Testis (tissue), 5 donors: ENCODE measurements around the gene B3GALNT2. TPM values are rescaled to one million over a fixed set of nuclear protein-coding genes. Genes with fewer than 3 reads are reported as not detected.
"Not testable (repeated sequence)": the region's sequence is repeated elsewhere in the genome, so short reads cannot be mapped to it uniquely, and the experiment has no call there.

Experiments used
- DNase-seq: peaks from one replicate; pipeline ENCODE4 v3.0.0-alpha.2; 2019
- H3K27ac ChIP-seq, 2 donors: fragments of 200-600 bp; sonication (generic); one replicate each; pipeline ENCODE4 v1.5.1; 2019
- H3K27me3 ChIP-seq: fragments of 200-600 bp; sonication (generic); one replicate; pipeline ENCODE4 v1.5.1; 2019
- H3K36me3 ChIP-seq: fragments of 200-600 bp; sonication (generic); one replicate; pipeline ENCODE4 v1.5.1; 2017; ENCODE audit warnings: low read depth; ENCODE audit errors: missing control alignments
- H3K4me1 ChIP-seq: fragments of 200-600 bp; sonication (generic); one replicate; pipeline ENCODE4 v1.5.1; 2019
- H3K4me3 ChIP-seq, 2 donors: fragments of 200-600 bp; sonication (generic); one replicate each; pipeline ENCODE4 v1.5.1; 2017 to 2019
- H3K9me3 ChIP-seq: fragments of 200-600 bp; sonication (generic); one replicate; pipeline ENCODE4 v1.5.1; 2017
- CTCF ChIP-seq, 3 experiments: fragments of 450-650 bp in 2 of 3; fragments of 200-600 bp in 1 of 3; sonication (generic) in 1 of 3; IDR thresholded peaks; one replicate each; pipeline ENCODE4 v1.5.1; 2016 to 2019; ENCODE audit warnings: antibody characterized with exemption in 3 of 3, mild to moderate bottlenecking in 2 of 3, moderate library complexity in 1 of 3
- POLR2A ChIP-seq: fragments of 450-650 bp; IDR thresholded peaks from one replicate; pipeline ENCODE4 v1.6.1; 2017; ENCODE audit warnings: antibody characterized with exemption, mild to moderate bottlenecking, moderate library complexity
- WGBS, 2 donors: methylation state at CpG; one replicate each; pipeline ENCODE4 v1.1.5; 2018; 5-methylcytosine and 5-hydroxymethylcytosine counted together
- intact Hi-C: fragments of 100-400 bp; cut with DNase I; formaldehyde crosslinking; loops from one replicate; pipeline ENCODE4 v1.15.1; 2023; ENCODE audit warnings: low total_unique reads
- long read RNA-seq, 2 donors: transcript quantifications; one replicate each; lab custom pipeline, GENCODE V29; 2026
- polyA plus RNA-seq: library from polyadenylated mRNA; stranded (reverse); fragments of 350-450 nt; fragmentation: Illumina TruSeq; extraction: RNeasy Lipid Tissue Mini Kit (QIAGEN cat#74804); gene quantifications from one replicate; pipeline ENCODE4 v1.2.3, GENCODE V29; 2014; ENCODE audit warnings: low read depth, low replicate concordance; ENCODE audit not compliant: insufficient read depth
- total RNA-seq, 2 donors: library from RNA; depleted of rRNA; stranded (reverse); fragments of >200 nt; gene quantifications; one replicate each; pipeline ENCODE4 v1.2.3, GENCODE V29; 2016

B3GALNT2 gene
- 10 to 100 TPM; 32.3 to 62.5 TPM for total RNA-seq
- 18.3 TPM for polyA plus RNA-seq
- long read RNA-seq, donor 1 = 0 reads
- long read RNA-seq, donor 2, partial matches to known transcripts = 0 of 1 reads
- long read RNA-seq, donor 2, other reads (novel, unspliced or antisense) = 0 of 1 reads

- no peaks in the 10 kb centered on the region for H3K27me3 ChIP-seq
- no peaks in the 10 kb centered on the region for H3K9me3 ChIP-seq
- peak within 1 kb of the TSS; percentile 79 to 90 for H3K4me3 ChIP-seq
- H3K36me3 ChIP-seq = no peaks in the 10 kb centered on the region
- no peak for DNase-seq
- 0% methylated on average over 19 of the region's 48 CpGs; no CpG with 5 or more reads in 1 of the 2 donors for WGBS, 2 donors
- H3K27ac ChIP-seq = peak within 1 kb of the TSS; percentile 95 to 96
- H3K4me1 ChIP-seq = no peaks in the 10 kb centered on the region
- TF ChIP-seq POLR2A = peak; percentile 32
- no peak for TF ChIP-seq CTCF (IDR thresholded peaks at IDR 0.05)
- intact Hi-C loops = no loop called here
These were observed at the start of gene B3GALNT2 for GRCh38 chr1:235504122-235504493. Gene B3GALNT2, minus strand, starts transcription at chr1:235504452. Its CDS starts 200 bp downstream, at chr1:235504252.

GRCh38 chr1:235553112-235553551, 48.9 kb upstream of the B3GALNT2 start:
- H3K27ac ChIP-seq = no peak overlapping the region
- H3K36me3 ChIP-seq = no peaks in the 10 kb centered on the region
- no peak for TF ChIP-seq POLR2A
- H3K27me3 ChIP-seq = no peaks in the 10 kb centered on the region
- intact Hi-C loops = no loop called here
- H3K4me1 ChIP-seq = no peaks in the 10 kb centered on the region
- no peaks in the 10 kb centered on the region for H3K9me3 ChIP-seq
- no peak overlapping the region for H3K4me3 ChIP-seq
- peak; percentile 72 for DNase-seq
- WGBS, 2 donors = 40 to 56% methylated on average over 5 of the region's 5 CpGs

- H3K4me1 ChIP-seq = no peaks in the 10 kb centered on the region
- no peaks in the 10 kb centered on the region for H3K27me3 ChIP-seq
- DNase-seq = peak; percentile 23
- H3K9me3 ChIP-seq = no peaks in the 10 kb centered on the region
- 77% methylated on average over 9 to 10 of the region's 10 CpGs for WGBS, 2 donors
- no peak overlapping the region for H3K4me3 ChIP-seq
- no peak for TF ChIP-seq CTCF (IDR thresholded peaks at IDR 0.05)
- intact Hi-C loops = no loop called here
- H3K36me3 ChIP-seq = no peaks in the 10 kb centered on the region
- H3K27ac ChIP-seq = no peak overlapping the region
These were observed 48.0 kb upstream of the B3GALNT2 start for GRCh38 chr1:235552146-235552716.

GRCh38 chr1:235549351-235550139, 45.3 kb upstream of the B3GALNT2 start:
- Histone ChIP-seq H3K27ac (no peak overlapping the region), H3K27me3 (no peaks in the 10 kb centered on the region), H3K9me3 (no peaks in the 10 kb centered on the region), H3K4me3 (no peak overlapping the region), H3K4me1 (no peaks in the 10 kb centered on the region), H3K36me3 (no peaks in the 10 kb centered on the region)
- 79% methylated on average over 13 of the region's 13 CpGs for WGBS, 2 donors
- no peak for DNase-seq
- intact Hi-C loops = no loop called here
- TF ChIP-seq CTCF (IDR thresholded peaks at IDR 0.05) = no peak
- no peak for TF ChIP-seq POLR2A

- 63 to 69% methylated on average over 10 of the region's 10 CpGs for WGBS, 2 donors
- H3K27ac ChIP-seq, intact Hi-C loops, H3K9me3 ChIP-seq, H3K4me1 ChIP-seq, H3K27me3 ChIP-seq, H3K36me3 ChIP-seq, H3K4me3 ChIP-seq: not testable (repeated sequence)
- peak; percentile 22 for DNase-seq
These were observed 42.3 kb upstream of the B3GALNT2 start for GRCh38 chr1:235546369-235547155.
